GM19238 (cell line): ENCODE data around the gene SPRY1.

Source experiments
- DNase-seq: peaks from one replicate; pipeline ENCODE4 v3.0.0; 2011; ENCODE audit warnings: low spot score; ENCODE audit not compliant: insufficient read length

SPRY1 gene

GRCh38 chr4:123396307-123397143, at the start of gene SPRY1:
TSS of gene SPRY1 (plus strand) at chr4:123396795. CDS start at chr4:123401592, 4,797 bp downstream.
- DNase-seq, result no peak

GRCh38 chr4:123346951-123347350, 49.6 kb upstream of the SPRY1 start:
- DNase-seq, result no peak

GRCh38 chr4:123348946-123349345, 47.6 kb upstream of the SPRY1 start:
- DNase-seq, result no peak

GRCh38 chr4:123349421-123350190, 47.0 kb upstream of the SPRY1 start:
- no peak for DNase-seq

GRCh38 chr4:123350191-123350544, 46.4 kb upstream of the SPRY1 start:
- DNase-seq, result no peak

- no peak for DNase-seq
Observed at GRCh38 chr4:123350726-123351125, 45.9 kb upstream of the SPRY1 start.

- no peak for DNase-seq
Observed at GRCh38 chr4:123351713-123352112, 44.9 kb upstream of the SPRY1 start.

- no peak for DNase-seq
Observed at GRCh38 chr4:123352240-123352945, 44.2 kb upstream of the SPRY1 start.

GRCh38 chr4:123352966-123353365, 43.6 kb upstream of the SPRY1 start:
- no peak for DNase-seq

- no peak for DNase-seq
Observed at GRCh38 chr4:123353656-123354055, 42.9 kb upstream of the SPRY1 start.

GRCh38 chr4:123354701-123355100, 41.9 kb upstream of the SPRY1 start:
- DNase-seq, result no peak

- no peak for DNase-seq
Observed at GRCh38 chr4:123356921-123357320, 39.7 kb upstream of the SPRY1 start.

GRCh38 chr4:123359449-123360315, 36.9 kb upstream of the SPRY1 start:
- DNase-seq, result no peak

- no peak for DNase-seq
Observed at GRCh38 chr4:123361195-123361861, 35.3 kb upstream of the SPRY1 start.

GRCh38 chr4:123362103-123362502, 34.5 kb upstream of the SPRY1 start:
- DNase-seq, result no peak

- no peak for DNase-seq
Observed at GRCh38 chr4:123363729-123364128, 32.9 kb upstream of the SPRY1 start.

- no peak for DNase-seq
Observed at GRCh38 chr4:123364906-123365305, 31.7 kb upstream of the SPRY1 start.

GRCh38 chr4:123365412-123365811, 31.2 kb upstream of the SPRY1 start:
- no peak for DNase-seq

GRCh38 chr4:123366144-123366748, 30.3 kb upstream of the SPRY1 start:
- no peak for DNase-seq

GRCh38 chr4:123378794-123379193, 17.8 kb upstream of the SPRY1 start:
- no peak for DNase-seq
